HepG2 (cell line): ENCODE data around the gene RHBDL1. TPM values are rescaled to one million over a fixed set of nuclear protein-coding genes. Genes with fewer than 3 reads are reported as not detected.

Experiments
- ARNTL ChIP-seq: sonication (generic); formaldehyde crosslinking; IDR thresholded peaks from 2 replicates; pipeline ENCODE4 v1.4.0; 2020; ENCODE audit warnings: mild to moderate bottlenecking, missing genetic modification reagents
- BCL3 ChIP-seq: sonication (generic); formaldehyde crosslinking; IDR thresholded peaks from 2 replicates; pipeline ENCODE4 v1.5.1; 2020; ENCODE audit warnings: mild to moderate bottlenecking, missing genetic modification reagents, moderate library complexity
- CENPBD1 ChIP-seq: sonication (generic); formaldehyde crosslinking; IDR thresholded peaks from 2 replicates; pipeline ENCODE4 v1.8.0; 2022; ENCODE audit warnings: missing genetic modification reagents, low read depth, mild to moderate bottlenecking, borderline replicate concordance
- CSRNP2 ChIP-seq: sonication (generic); formaldehyde crosslinking; conservative IDR thresholded peaks from 2 replicates; pipeline ENCODE4 v1.8.0; 2022; ENCODE audit warnings: low read depth, missing genetic modification reagents
- GZF1 ChIP-seq: sonication (generic); formaldehyde crosslinking; IDR thresholded peaks from 2 replicates; pipeline ENCODE4 v1.5.1; 2020; ENCODE audit warnings: mild to moderate bottlenecking, missing genetic modification reagents
- HMG20A ChIP-seq: IDR thresholded peaks from 2 replicates; pipeline ENCODE4 v1.6.1; 2016; ENCODE audit warnings: borderline replicate concordance
- KDM2A ChIP-seq: sonication (generic); formaldehyde crosslinking; IDR thresholded peaks from 2 replicates; pipeline ENCODE4 v1.4.0; 2020; ENCODE audit warnings: low read depth, missing genetic modification reagents, borderline replicate concordance
- KMT2B ChIP-seq: IDR thresholded peaks from 2 replicates; pipeline ENCODE4 v1.6.1; 2016; ENCODE audit warnings: missing genetic modification reagents, missing compliant biosample characterization
- MED13 ChIP-seq: sonication (generic); formaldehyde crosslinking; IDR thresholded peaks from 2 replicates; pipeline ENCODE4 v1.5.0; 2020; ENCODE audit warnings: missing genetic modification reagents
- MEF2D ChIP-seq: sonication (generic); formaldehyde crosslinking; IDR thresholded peaks from 2 replicates; pipeline ENCODE4 v1.5.1; 2020; ENCODE audit warnings: mild to moderate bottlenecking, missing genetic modification reagents
- NCOA5 ChIP-seq: sonication (generic); formaldehyde crosslinking; IDR thresholded peaks from 2 replicates; pipeline ENCODE4 v1.4.0; 2020; ENCODE audit warnings: missing genetic modification reagents
- NFIB ChIP-seq: sonication (generic); formaldehyde crosslinking; IDR thresholded peaks from 2 replicates; pipeline ENCODE4 v1.9.0; 2021; ENCODE audit warnings: missing genetic modification reagents, mild to moderate bottlenecking, borderline replicate concordance
- NR2F2 ChIP-seq: IDR thresholded peaks from 2 replicates; pipeline ENCODE4 v1.6.1; 2012; ENCODE audit warnings: low read depth, inconsistent platforms, borderline replicate concordance
- SIX4 ChIP-seq: sonication (generic); formaldehyde crosslinking; IDR thresholded peaks from 2 replicates; pipeline ENCODE4 v1.4.0; 2020; ENCODE audit warnings: missing genetic modification reagents
- SKI ChIP-seq: fragments of 450-650 bp; IDR thresholded peaks from one replicate; pipeline ENCODE4 v1.6.1; 2018; ENCODE audit warnings: mild to moderate bottlenecking; ENCODE audit not compliant: partially characterized antibody
- TAF1 ChIP-seq: sonication (generic); formaldehyde crosslinking; IDR thresholded peaks from 2 replicates; pipeline ENCODE4 v1.4.0; 2020; ENCODE audit warnings: missing genetic modification reagents
- TEAD3 ChIP-seq: optimal IDR thresholded peaks from 2 replicates; pipeline ENCODE3; 2016; ENCODE audit warnings: borderline replicate concordance
- THRA ChIP-seq: sonication (generic); formaldehyde crosslinking; IDR thresholded peaks from 2 replicates; pipeline ENCODE4 v1.4.0; 2020; ENCODE audit warnings: missing genetic modification reagents, borderline replicate concordance
- ZBTB3 ChIP-seq: sonication (generic); formaldehyde crosslinking; IDR thresholded peaks from 2 replicates; pipeline ENCODE4 v1.4.0; 2020; ENCODE audit warnings: low read depth, mild to moderate bottlenecking, moderate library complexity, missing genetic modification reagents, borderline replicate concordance
- ZNF296 ChIP-seq: sonication (generic); formaldehyde crosslinking; conservative IDR thresholded peaks from 2 replicates; pipeline ENCODE4 v1.5.0; 2020; ENCODE audit warnings: mild to moderate bottlenecking, missing genetic modification reagents
- ZNF580 ChIP-seq: IDR thresholded peaks from 2 replicates; pipeline ENCODE4 v1.6.1; 2016; ENCODE audit warnings: low read depth, borderline replicate concordance
- ZNF749 ChIP-seq: sonication (generic); formaldehyde crosslinking; IDR thresholded peaks from 2 replicates; pipeline ENCODE4 v1.8.0; 2022; ENCODE audit warnings: mild to moderate bottlenecking, missing genetic modification reagents, moderate library complexity, borderline replicate concordance
- ZNF800 ChIP-seq: sonication (generic); formaldehyde crosslinking; IDR thresholded peaks from 2 replicates; pipeline ENCODE4 v1.4.0; 2020; ENCODE audit warnings: missing genetic modification reagents
- polyA plus RNA-seq, 8 experiments: library from polyadenylated mRNA; depleted of rRNA in 3 of 8; stranded (reverse) in 7 of 8; unstranded in 1 of 8; fragments of >200 nt; fragmentation: Illumina TruSeq in 4 of 8; extraction: Trizol in 4 of 8; gene quantifications; 2 replicates each; pipeline versions ENCODE4 v1.2.1 to v1.2.3, GENCODE V29; 2011 to 2016; ENCODE audit warnings: low read depth in 4 of 8, missing spikeins in 1 of 8, mixed read lengths in 1 of 8; ENCODE audit not compliant: insufficient read depth in 1 of 8
- total RNA-seq, 5 experiments: library from RNA; depleted of rRNA; stranded (reverse); fragments of >200 nt; fragmentation: Illumina TruSeq; extraction: Trizol; gene quantifications; 2 replicates each; pipeline ENCODE4 v1.2.3, GENCODE V29; 2016; ENCODE audit warnings: low read depth in 1 of 5

RHBDL1 gene
- total and polyA plus RNA-seq, 2 of the 13 experiments (the other 11 are each of a cell fraction or from before 2014, with no cell fraction given) = 1.8 to 3.8 TPM

- TF ChIP-seq ZNF800 (peak; percentile 32; the same call in 1 of the 2 replicates), SIX4 (CRISPR knock-in tag) (peak; percentile 41; the same call in 1 of the 2 replicates), NR2F2 (no peak), NFIB (CRISPR knock-in tag) (no peak), ARNTL (CRISPR knock-in tag) (peak; percentile 91), CSRNP2 (CRISPR knock-in tag) (no peak), GZF1 (CRISPR knock-in tag) (no peak), MEF2D (CRISPR knock-in tag) (peak; percentile 8; the same call in 1 of the 2 replicates), THRA (CRISPR knock-in tag) (peak; percentile 39), TEAD3 (CRISPR knock-in tag) (no peak), ZNF580 (no peak), KMT2B (CRISPR knock-in tag) (no peak), HMG20A (CRISPR knock-in tag) (no peak), SKI (no peak), ZBTB3 (0 out of 2 replicates have a peak, but pooled peaks have one; percentile 48), KDM2A (no peak), CENPBD1 (CRISPR knock-in tag) (no peak), BCL3 (CRISPR knock-in tag) (no peak), MED13 (CRISPR knock-in tag) (no peak), NCOA5 (CRISPR knock-in tag) (no peak), ZNF749 (CRISPR knock-in tag) (peak; percentile 86), TAF1 (peak; percentile 53; the same call in 1 of the 2 replicates), ZNF296 (CRISPR knock-in tag) (peak; percentile 84; the same call in 1 of the 2 replicates)
Observed at GRCh38 chr16:642189-643049, 33.1 kb upstream of the RHBDL1 start (continued).
